ENCODE measurements around the gene PPP1R12C. TPM values are rescaled to one million over a fixed set of nuclear protein-coding genes. Genes with fewer than 3 reads are reported as not detected.
A peak's percentile ranks its signal among the peaks of the same experiment; 100 is the strongest.
"Not testable (repeated sequence)": the region's sequence is repeated elsewhere in the genome, so short reads cannot be mapped to it uniquely, and the experiment has no call there.

PPP1R12C gene
- total RNA-seq, 2 donors from 2014 or later, result 82.6 to 112 TPM

DNA sequence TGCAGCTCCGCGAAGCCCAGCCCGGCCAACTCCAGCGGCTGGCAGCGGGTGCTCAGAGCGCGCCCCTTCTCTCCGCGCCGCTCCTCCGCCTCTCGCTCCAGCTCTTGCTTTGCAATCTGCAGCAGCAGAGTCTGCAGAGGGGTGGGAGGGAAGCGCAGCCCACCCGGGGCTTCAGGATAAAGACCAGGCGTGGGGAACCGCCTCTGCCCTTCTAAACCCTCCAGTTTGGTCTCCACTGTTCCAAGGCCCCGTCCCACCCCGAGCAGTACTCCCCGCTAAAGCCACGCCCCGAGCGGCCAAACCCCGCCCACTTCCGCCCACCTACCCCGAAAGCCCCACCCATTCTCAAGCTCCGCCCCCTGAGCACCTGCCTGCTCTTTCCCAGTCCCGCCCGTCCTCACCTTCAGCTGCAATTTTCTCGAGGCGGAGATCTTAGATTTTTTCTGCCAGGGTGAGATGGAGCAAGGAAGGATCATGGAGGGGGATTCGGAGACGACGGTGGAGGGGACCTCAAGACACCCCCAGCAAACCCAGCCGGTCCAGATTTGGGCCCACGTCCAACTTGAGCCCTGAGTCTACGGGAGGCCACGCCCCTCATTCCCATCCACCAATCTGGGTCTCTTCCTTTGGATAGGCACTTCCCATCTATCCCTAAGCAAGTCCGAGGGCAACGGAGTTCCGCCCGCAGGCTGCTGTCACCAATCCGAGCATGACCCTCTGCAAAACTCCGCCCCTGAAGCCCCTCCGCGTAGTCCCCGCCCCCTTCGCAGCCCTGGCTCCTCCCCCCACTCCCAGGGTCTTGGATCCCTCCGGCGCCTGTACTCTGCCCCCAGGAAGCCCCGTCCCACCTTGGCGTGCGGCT is 39.0 kb upstream of the PPP1R12C start:
- peak overlapping the region in 1 of 2 donors; percentile 5 for H3K9ac ChIP-seq (ENCODE audit: low read depth in 2 of 2, low read length in 2 of 2)
- intact Hi-C loops (cut with DNase I), result no loop called here

DNA sequence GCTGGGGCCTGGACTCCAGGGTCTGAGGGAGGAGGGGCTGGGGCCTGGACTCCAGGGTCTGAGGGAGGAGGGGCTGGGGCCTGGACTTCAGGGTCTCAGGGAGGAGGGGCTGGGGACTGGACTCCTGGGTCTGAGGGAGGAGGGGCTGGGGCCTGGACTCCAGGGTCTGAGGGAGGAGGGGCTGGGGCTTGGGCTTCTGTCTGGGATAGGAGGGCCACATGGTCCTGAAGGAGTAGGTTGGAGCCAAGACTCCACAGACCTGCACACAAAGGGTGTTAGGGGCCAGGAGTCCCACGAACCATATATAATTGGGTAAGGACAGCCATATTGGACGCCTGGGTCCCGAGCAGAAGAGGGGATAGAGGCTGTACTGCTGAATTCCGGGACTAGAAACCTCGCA is 38.3 kb upstream of the PPP1R12C start:
- H3K9me3 ChIP-seq; H3K4me1 ChIP-seq; intact Hi-C loops (cut with DNase I); H3K27ac ChIP-seq; H3K9ac ChIP-seq (ENCODE audit: low read depth in 2 of 2, low read length in 2 of 2); DNase-seq; H3K36me3 ChIP-seq: not testable (repeated sequence)
- H3K27me3 ChIP-seq, result peaks cover 11% of the 10 kb centered on the region
- peak overlapping the region; percentile 15 for H3K4me3 ChIP-seq

More for the DNA sequence above, 39.0 kb upstream of the PPP1R12C start:
- Histone ChIP-seq H3K27me3 (peaks cover 13% of the 10 kb centered on the region), H3K36me3 (no peaks in the 10 kb centered on the region), H3K4me3 (peak overlapping the region; percentile 15), H3K9me3 (no peaks in the 10 kb centered on the region), H3K4me1 (no peaks in the 10 kb centered on the region), H3K27ac (no peak overlapping the region)
- DNase-seq, result peak; percentile 91
- TF ChIP-seq, protein P1, sequence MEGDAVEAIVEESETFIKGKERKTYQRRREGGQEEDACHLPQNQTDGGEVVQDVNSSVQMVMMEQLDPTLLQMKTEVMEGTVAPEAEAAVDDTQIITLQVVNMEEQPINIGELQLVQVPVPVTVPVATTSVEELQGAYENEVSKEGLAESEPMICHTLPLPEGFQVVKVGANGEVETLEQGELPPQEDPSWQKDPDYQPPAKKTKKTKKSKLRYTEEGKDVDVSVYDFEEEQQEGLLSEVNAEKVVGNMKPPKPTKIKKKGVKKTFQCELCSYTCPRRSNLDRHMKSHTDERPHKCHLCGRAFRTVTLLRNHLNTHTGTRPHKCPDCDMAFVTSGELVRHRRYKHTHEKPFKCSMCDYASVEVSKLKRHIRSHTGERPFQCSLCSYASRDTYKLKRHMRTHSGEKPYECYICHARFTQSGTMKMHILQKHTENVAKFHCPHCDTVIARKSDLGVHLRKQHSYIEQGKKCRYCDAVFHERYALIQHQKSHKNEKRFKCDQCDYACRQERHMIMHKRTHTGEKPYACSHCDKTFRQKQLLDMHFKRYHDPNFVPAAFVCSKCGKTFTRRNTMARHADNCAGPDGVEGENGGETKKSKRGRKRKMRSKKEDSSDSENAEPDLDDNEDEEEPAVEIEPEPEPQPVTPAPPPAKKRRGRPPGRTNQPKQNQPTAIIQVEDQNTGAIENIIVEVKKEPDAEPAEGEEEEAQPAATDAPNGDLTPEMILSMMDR (IDR thresholded peaks at IDR 0.05), result no peak

DNA sequence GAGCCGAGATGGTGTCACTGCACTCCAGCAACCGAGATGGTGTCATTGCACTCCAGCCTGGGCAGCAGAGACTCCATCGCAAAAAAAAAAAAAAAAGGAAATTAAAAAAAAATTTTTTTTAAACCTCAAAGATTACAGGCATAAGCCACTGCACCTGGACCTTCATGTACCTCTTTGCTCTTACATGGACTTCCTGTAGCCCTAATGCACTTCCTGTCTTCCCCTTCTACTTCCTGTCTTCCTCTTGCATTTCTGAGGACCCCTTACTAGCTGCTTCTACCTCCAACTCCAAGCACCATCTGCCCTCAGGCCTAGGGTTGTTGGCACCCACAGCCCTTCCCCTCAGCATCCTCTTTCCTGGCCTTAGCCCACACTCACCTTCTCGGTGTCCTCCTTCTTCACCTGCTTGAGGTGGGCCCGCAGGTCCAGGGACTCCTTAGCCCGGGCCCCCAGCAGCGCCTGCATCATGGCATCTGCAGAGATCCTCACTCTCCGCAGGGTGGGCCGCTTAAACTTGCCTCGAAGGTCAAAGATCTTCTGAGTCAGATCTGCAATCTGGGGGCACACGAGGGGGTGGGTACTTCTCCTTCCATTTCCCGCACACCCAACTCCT is 36.3 kb upstream of the PPP1R12C start:
- no peak overlapping the region for H3K4me3 ChIP-seq
- TF ChIP-seq, protein P1 (IDR thresholded peaks at IDR 0.05), result no peak
- no peak overlapping the region for H3K27ac ChIP-seq
- no peak for DNase-seq
- H3K9ac ChIP-seq (ENCODE audit: low read depth in 2 of 2, low read length in 2 of 2), result no peak overlapping the region
- H3K9me3 ChIP-seq, result no peaks in the 10 kb centered on the region
- H3K27me3 ChIP-seq, result peaks cover 11% of the 10 kb centered on the region
- H3K4me1 ChIP-seq, result no peaks in the 10 kb centered on the region
- intact Hi-C loops (cut with DNase I), result no loop called here
- H3K36me3 ChIP-seq, result no peaks in the 10 kb centered on the region

DNA sequence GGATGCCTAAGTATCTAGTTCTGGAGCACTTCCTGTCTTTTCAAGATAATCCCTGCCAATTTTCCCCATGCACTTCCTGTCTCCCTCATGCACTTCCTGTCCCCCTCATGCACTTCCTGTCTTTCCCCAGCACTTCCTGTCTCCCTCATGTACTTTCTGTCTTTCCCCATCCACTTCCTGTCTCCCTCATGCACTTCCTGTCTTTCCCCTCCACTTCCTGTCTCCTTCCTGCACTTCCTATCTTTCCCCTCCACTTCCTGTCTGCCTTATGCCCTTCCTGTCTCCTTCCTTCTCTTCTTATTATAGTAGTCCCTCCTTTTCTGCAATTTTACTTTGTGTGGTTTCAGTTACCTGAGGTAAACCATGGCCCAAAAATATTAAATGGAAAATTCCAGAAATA is 34.6 kb upstream of the PPP1R12C start:
- intact Hi-C loops (cut with DNase I), result no loop called here
- DNase-seq, result no peak
- H3K9ac ChIP-seq (ENCODE audit: low read depth in 2 of 2, low read length in 2 of 2), result no peak overlapping the region
- no peak overlapping the region for H3K27ac ChIP-seq
- H3K9me3 ChIP-seq, result no peaks in the 10 kb centered on the region
- H3K4me1 ChIP-seq, result no peaks in the 10 kb centered on the region
- H3K27me3 ChIP-seq, result peaks cover 4% of the 10 kb centered on the region
- no peak overlapping the region for H3K4me3 ChIP-seq
- no peaks in the 10 kb centered on the region for H3K36me3 ChIP-seq
- TF ChIP-seq, protein P1 (IDR thresholded peaks at IDR 0.05), result no peak

DNA sequence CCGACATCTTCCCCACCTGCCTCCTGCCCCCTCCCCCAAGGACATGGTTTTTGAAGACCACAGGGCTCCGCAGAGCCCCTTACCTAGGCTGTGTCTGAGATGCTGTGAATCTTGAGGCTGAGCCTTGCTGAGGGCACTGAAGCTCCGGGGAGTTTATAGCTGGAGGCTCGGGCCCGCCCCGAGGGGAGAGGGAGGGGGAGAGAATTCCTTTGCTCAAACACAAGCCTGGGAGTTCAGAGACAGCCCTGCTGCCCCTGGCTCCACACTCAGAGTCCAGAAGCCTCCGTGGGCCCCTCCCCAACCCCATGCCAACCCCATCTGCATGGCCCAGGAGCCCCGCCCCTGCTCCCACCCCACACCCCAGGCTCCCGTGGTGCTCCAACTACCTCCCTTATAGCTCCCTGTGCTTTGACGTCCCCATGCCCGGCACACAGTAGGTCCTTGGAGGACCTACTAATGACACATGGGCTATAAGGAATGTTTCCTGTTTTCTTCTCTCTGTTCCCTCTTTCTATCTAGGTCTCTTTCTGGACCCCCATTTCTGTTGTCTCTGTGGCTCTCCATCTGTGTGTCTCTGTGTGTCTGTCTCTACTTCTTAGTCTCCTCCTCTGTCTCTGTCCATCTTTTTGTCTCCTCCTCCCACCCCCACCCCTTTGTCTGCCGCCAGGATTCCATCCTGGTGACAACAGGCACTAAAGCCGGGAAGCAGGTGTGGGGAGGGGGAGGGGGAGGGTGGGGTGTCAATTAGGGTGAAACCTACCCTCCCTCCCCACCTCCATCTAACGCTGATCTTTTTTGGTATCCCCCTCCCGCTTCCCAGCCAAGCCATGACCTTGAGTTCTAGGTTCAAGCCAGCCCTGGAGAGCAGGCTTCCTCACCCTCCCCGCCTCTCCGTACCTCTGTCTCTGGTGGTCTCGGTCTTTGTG is 31.9 kb upstream of the PPP1R12C start, which contains the start of gene TNNT1:
TNNT1 (minus strand) TSS at position 129 of the 926 bp plus-strand sequence. CDS start 2,049 bp downstream, outside the sequence.
- Histone ChIP-seq H3K27me3 (peaks cover 11% of the 10 kb centered on the region), H3K4me3 (no peak within 1 kb of the TSS), H3K36me3 (no peaks in the 10 kb centered on the region), H3K4me1 (no peaks in the 10 kb centered on the region), H3K9ac (ENCODE audit: low read depth in 2 of 2, low read length in 2 of 2) (no peak within 1 kb of the TSS), H3K9me3 (no peaks in the 10 kb centered on the region), H3K27ac (no peak within 1 kb of the TSS)
- TF ChIP-seq, protein P1 (IDR thresholded peaks at IDR 0.05), result no peak
- DNase-seq, result no peak
- intact Hi-C loops (cut with DNase I), result no loop called here
